CD1c-positive myeloid dendritic cell (primary cell): ENCODE measurements around the gene BEGAIN.

Experiments
- DNase-seq: peaks from one replicate; pipeline ENCODE4 v3.0.0-alpha.2; 2016; ENCODE audit errors: extremely low spot score

BEGAIN gene

DNA sequence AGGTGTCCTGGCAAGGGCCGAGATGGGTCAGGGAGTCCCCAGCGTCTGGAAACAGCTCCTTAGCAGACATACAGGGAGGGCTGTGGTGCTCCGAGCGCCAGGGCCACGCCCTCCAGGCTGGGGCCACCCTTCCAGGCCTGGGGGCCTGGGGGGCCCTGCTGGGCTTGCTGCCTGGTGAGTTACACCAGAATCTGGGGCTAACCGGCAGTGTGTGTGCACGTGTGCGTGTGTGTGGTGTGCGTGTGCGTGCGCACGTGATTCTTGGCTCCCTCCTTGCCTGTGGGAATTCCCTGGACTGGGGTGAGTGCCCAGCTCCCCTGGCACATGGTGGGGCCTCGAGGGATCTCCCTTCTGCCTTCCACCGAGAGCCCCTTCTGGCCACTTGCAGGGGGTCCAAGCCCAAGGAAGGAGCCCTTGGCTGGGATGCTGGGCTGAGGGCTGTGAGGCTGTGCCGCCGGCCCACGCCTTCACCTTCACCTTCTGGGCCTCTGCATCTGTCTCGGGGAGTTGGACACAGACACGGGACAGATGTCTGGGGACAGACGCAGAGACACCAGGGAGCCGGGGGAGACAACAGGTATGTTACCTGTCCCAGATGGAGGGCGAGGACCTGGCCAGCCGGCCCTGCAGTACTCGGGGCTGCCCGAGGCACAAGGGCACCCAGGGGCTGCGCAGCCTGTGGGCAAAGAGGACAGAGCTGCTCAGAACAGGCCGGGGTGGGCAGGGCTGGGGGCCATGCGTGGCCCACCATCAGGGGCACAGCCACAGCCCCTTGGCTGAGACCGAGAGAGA is 37.2 kb downstream of the BEGAIN start:
- no peak for DNase-seq

- no peak for DNase-seq
These were observed 38.3 kb downstream of the BEGAIN start for GRCh38 chr14:100548939-100549338.

DNA sequence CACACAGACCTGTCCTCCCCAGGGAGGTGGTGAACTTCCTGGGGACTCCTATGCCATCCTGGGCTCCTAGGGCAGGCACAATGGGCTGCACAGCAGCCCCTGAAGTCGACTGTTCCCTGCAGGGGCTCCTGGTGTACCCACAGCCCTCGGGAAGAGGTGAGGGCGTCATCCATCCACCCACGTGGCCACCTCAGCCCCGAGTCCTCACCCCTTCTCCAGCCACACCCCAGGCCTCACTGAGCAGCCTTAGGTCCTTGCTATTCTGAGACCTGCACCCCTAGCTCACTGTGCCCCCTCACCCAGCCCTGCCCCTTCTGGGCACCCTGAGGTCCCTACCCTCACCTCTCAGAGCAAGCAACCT is 38.9 kb downstream of the BEGAIN start:
- DNase-seq, result no peak

DNA sequence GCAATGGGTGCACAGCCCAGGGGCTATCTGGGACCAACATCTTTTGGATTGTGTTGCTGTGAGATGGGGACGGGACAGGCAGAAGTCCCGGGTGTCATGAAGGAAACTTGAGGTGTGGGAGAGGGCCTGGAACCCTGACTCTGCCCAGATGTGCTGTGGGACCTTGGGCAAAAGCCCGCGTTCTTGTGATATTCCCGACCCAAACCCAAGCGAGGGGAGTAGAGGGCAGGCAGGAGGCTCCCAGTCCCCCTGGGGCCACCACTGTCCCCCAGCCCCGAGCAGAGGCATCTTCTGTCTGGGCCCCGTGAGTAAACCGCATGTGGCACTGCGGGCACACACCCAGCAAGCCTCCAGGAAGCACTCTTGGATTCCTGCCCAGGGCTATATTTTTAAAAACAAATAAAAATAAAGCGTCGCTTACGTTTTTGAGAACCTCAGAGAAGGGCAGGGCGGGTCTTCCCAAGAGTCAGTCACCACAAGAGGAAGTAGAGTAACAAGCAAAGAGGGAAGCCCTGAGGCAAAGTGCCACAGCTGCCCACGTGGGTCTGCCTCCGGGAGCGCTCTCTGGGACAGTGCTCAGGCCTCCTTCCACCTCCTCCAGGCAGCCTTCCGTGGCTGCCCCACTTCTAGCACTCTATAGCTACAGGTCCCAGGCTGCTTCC is 39.5 kb downstream of the BEGAIN start:
- peak; percentile 91 for DNase-seq

GRCh38 chr14:100546051-100546443 is 41.2 kb downstream of the BEGAIN start:
- peak; percentile 27 for DNase-seq

DNA sequence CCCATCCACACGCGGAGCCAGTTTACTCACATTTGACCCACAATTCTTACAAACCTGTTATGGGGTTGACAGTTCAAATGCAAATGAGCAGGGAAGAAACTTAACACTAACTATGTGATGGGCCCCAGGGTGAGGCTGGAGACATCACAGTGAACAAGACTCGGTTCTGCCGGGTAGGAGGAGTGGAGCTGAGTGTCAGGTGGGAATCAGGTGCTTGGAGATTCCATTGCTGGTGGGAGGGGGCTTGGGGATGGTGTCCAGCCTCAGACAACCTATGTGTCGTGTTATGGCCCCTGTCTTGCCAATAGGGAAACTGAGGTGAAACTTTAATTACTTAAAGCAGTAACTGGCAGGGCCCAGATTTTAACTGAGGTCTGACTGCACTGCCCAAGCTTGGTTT is 41.9 kb downstream of the BEGAIN start:
- DNase-seq, result no peak

DNA sequence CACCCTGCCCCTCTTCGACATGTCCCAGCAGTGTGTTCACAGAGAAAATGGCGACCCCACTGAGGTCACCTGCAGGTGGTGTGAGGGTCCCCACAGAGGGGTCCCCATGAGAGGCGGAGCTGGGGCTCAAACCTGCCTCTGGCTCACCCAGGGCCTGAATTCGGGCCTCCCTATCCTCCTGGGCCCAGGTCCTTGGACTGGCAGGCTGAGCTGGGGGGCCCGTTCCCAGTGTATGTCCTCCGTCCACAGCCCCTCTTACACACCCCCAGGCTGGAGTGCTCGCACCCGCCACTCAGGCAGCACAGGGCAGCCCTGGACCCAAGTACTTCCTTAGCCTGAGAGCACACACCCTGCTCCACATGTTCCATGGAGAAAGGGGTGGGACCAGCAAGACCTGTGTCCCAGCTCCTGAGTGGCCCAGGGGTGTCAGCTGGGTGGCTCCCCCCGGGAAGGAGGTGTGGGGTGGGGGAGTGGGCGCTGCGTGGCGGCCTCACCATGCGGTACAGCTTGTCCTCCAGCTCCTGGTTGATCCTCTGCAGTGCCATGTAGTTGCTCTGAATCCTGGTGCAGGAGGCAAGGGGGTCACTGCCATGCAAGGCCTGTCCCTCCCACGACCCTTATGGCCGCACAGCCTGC is 42.6 kb downstream of the BEGAIN start:
- DNase-seq, result no peak

- no peak for DNase-seq
These were observed 43.5 kb downstream of the BEGAIN start for GRCh38 chr14:100543471-100544455.

DNA sequence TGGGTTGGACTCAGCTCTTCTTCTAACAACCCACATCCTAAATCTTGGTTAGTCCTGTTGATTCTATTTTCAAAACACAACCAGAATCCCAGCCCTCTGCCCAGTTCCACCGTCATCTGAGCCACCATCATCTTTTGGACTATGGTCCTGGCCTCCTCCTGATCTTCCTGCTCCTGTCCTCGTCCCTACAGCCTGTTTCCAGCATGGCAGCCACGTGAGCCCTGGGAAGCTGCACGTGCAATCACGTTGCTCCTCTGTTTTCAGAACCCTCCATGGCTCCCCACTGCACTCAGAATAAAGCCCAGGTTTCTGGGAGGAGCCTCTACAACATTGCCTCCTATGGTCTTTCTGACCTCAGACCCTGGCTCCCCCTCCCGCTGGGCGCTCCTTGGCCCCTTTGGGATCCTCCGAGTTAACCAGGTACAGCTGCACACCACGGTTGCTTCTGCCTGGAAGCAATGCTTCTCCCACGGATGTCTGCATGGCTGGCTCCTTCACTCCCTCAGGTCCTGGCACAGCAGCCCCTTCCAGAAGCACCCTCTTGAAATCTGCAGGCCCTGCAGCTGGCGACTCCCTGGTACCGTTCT is 44.5 kb downstream of the BEGAIN start:
- no peak for DNase-seq

GRCh38 chr14:100541621-100542560 is 45.3 kb downstream of the BEGAIN start:
- DNase-seq, result no peak

- DNase-seq, result no peak
These were observed 46.1 kb downstream of the BEGAIN start for GRCh38 chr14:100540926-100541620.

DNA sequence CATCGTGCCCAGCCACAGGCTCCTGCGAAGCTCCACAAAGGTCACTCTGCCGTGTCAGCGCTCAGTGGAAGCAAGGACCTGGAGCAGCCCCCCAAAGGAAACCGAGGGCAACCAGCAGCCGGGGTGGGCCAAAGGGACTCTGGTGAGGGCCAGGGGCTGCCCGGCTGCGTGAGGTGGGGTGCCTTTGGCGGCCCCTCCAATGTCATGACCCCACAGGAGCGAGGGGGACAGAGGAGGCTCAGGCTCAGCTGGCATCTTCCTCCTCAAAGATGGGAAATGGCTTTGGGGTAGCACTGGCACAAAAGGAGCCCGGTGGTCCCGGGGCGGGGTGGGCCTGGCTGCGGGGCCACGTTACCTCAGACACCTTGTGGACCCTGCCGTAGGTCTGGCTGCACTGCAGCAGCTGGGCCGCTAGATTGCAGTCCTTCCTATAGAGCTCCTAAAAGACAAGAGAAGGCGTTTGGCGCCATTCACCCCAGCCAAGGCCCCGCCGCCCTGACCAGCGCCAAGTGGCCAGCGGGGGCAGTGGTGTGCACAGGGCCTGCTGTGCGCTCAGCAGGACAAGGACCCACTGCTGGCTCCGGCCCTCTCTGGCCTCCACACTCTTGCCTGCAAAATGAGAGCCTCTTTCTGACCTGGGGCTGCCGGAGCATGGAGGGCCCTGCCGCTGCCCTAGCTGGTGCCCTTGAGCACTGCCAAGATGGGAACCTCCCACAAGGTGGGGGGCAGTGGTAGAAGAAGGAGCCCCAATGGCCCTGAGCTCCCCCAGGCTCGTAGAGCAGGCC is 46.9 kb downstream of the BEGAIN start:
- DNase-seq, result no peak

- no peak for DNase-seq
These were observed 47.5 kb downstream of the BEGAIN start for GRCh38 chr14:100539766-100540140.

GRCh38 chr14:100539003-100539660 is 48.1 kb downstream of the BEGAIN start:
- no peak for DNase-seq

DNA sequence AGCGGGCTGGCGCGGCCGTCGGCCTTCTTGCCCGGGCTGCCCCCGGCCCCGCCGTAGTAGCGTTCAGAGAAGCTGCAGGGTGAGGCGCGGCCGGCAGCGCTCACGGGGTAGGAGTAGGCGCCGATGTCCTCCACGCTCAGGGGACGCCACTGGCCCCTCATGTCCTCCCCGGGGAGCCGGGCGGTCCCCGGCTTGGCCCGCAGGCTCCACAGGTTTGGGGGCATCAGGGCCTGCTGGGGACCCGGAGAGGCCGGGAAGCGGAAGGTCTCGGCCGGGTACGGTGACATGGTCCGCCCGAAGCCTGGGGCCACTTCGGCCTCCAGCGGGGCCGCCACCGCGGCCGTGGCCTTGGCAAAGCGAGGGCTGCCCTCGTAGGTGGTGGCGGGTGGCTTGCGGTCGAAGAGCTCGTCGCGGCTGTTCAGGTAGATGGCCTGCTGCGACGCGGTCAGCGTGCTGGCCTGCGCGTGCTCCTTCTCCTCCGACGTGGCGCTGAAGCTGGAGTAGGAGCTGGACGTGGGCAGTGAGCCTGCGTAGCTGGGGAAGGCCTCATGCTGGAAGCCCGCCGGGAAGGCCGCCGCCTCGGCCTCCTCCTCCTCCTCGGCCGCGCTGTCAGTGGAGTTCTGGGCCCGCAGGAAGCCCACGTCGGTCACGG is 48.7 kb downstream of the BEGAIN start:
- no peak for DNase-seq

GRCh38 chr14:100537446-100538350 is 49.5 kb downstream of the BEGAIN start:
- no peak for DNase-seq
